NB4 (cell line): ENCODE data around the gene FANCB.

ENCODE experiments used
- DNase-seq: peaks from one replicate; pipeline ENCODE4 v3.0.0; 2010; ENCODE audit warnings: low read depth
- H3K4me3 ChIP-seq: one replicate; pipeline ENCODE4 v1.5.1; 2011; ENCODE audit warnings: mild to moderate bottlenecking, low read depth, low read length, moderate library complexity
- CTCF ChIP-seq: IDR thresholded peaks from one replicate; pipeline ENCODE4 v1.5.1; 2012; ENCODE audit warnings: low read depth, low read length
- MYC ChIP-seq: IDR thresholded peaks from 2 replicates; pipeline ENCODE4 v1.6.1; 2011; ENCODE audit warnings: low read depth, low read length
- POLR2A ChIP-seq: IDR thresholded peaks from 2 replicates; pipeline ENCODE4 v1.6.1; 2011; ENCODE audit warnings: mild to moderate bottlenecking; ENCODE audit not compliant: insufficient read length; ENCODE audit errors: extremely low read depth
- TF ChIP-seq, protein P1 (sequence below): IDR thresholded peaks from 2 replicates; pipeline ENCODE4 v1.6.1; 2011; ENCODE audit warnings: low read depth, low read length

Gene FANCB

GRCh38 chrX:14817571-14817970, 55.3 kb downstream of the FANCB start:
- no peak for DNase-seq
- TF ChIP-seq POLR2A = no peak
- TF ChIP-seq MYC = no peak
- TF ChIP-seq, protein P1, sequence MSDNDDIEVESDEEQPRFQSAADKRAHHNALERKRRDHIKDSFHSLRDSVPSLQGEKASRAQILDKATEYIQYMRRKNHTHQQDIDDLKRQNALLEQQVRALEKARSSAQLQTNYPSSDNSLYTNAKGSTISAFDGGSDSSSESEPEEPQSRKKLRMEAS = no peak
- no peak for TF ChIP-seq CTCF
- H3K4me3 ChIP-seq = no peak overlapping the region

GRCh38 chrX:14802943-14803710, 69.7 kb downstream of the FANCB start:
- TF ChIP-seq, protein P1 = no peak
- TF ChIP-seq MYC (no peak), CTCF (no peak), POLR2A (no peak)
- no peak for DNase-seq
- H3K4me3 ChIP-seq = no peak overlapping the region

DNA sequence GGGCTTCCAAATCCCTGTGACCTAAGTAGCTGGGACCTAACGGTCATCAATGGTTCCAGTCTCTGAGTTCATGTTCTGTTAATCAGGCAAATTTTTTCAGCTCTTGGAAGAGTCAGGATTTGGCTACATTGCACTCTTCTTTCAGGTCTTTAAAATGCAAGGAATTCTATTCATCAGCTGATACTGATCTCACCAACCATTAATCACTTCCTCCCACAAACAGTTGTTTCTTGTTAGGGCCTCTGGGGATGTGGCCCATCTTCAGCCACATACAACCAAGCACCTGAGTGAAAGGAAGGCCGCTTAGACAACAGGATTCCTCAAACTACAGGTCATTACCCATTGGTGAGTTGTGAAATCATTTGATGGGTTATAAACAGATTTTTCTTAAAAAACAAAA, 71.7 kb downstream of the FANCB start:
- DNase-seq = no peak
- H3K4me3 ChIP-seq = no peak overlapping the region
- TF ChIP-seq MYC (no peak), POLR2A (no peak), CTCF (no peak)
- TF ChIP-seq, protein P1 = no peak

DNA sequence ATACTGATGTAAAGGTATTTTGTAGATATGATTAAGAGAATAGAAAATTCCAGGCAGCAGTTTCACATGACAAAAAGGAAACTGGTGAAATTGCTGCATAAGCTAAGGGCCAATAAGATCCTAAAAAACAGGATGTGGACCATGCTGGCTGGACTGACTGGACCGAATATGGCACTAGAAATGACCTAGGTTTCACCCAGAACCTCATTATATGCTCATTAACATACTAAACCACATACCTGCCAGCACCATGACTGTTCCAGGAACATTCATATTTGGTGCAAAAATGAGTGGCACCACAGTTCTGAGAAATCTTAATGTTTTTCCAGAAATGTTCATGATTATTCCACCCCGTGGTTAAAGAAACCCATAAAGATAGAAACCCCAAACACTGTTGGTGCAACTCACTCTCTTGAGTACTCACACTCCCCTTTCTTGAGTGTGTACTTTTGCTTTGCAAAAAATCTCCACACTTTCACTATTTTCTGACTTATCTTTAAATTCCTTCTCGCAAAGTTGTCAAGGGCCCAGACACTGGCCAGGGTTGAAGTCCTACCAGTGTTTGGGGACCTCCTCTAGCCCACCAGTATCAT, 74.0 kb downstream of the FANCB start:
- TF ChIP-seq, protein P1 = no peak
- no peak for TF ChIP-seq POLR2A
- TF ChIP-seq CTCF = no peak
- TF ChIP-seq MYC = no peak
- DNase-seq = no peak
- no peak overlapping the region for H3K4me3 ChIP-seq
